ENCODE results near the gene RFLNA.
"Not testable (repeated sequence)": the region's sequence is repeated elsewhere in the genome, so short reads cannot be mapped to it uniquely, and the experiment has no call there.

Gene RFLNA

DNA sequence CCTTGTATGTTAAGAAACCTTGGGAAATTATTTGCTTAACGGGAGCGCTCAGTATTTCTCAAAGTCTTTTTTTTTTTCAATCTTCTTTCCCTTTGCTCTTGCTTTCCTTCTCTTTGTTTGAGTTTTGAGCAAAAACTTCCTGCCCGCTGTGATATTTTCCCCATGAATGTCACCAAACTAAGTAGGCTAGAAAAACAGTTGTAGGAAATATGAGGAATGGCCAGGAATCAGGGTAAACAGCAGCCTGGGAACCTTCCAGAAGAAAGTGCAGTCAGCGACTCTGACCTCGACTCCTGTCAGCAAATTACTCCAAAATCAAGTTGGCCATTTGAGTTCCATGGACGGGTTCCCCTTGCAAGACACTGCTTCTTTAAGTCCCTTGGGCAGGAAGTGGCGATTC is 11.6 kb upstream of the RFLNA start:
- no peak for DNase-seq

DNA sequence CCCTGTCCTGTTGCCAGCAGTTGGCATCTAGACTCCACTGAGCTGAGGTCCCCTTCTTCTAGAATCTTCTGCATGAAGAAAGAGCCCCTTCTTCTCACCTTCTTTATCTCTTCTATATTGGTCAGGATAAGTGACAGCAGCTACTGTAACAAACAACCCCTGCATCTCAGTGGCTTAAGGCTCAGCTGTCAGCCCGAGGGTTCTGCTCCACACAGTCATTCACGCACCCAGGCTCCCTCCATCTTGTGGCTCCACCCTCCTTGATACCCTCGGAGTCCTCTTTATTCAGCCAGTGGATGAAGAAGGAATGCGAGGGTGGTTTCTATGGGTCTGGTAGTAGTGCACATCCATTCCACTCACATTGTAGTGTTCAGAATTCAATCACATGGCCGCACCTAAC is 10.5 kb upstream of the RFLNA start:
- DNase-seq, result no peak

DNA sequence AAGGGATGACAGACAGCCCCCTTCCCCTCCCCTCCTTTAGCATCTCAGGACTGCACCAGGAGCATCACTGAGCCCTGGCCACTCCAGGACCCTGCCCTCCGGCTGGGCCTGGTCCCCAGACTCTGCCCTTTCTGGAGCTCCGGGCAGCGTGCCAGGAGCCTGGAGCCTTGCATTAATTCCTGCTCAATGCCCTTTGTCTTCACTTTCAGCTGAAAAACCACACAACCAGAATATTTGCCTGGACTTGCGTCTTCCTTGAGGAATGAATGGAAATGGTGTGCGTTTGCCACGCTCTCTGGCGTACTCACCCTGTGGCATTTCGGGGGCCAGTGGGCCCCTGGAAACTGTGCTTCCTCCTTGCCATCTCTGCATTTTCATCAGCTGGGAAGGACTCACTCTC is 8.5 kb upstream of the RFLNA start:
- no peak for DNase-seq

DNA sequence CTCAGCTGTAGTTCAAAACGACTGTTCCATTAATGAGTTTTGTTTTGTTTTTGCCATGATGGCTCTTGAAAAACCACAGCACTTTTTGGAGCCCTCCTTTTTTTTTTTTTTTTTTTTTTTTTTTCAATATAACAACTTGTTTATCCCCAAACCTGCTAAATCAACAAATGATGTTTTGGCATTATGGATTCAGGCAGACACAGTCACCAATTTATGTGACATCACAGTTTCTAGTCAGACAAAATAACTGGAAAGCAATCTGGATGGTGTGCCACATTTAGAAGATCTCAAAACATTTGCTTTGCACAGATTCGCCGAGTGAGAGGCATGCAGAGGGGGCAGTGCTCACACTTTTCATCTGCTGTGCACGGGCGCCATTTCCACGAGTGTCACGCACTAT is 7.9 kb upstream of the RFLNA start:
- DNase-seq, result no peak

DNA sequence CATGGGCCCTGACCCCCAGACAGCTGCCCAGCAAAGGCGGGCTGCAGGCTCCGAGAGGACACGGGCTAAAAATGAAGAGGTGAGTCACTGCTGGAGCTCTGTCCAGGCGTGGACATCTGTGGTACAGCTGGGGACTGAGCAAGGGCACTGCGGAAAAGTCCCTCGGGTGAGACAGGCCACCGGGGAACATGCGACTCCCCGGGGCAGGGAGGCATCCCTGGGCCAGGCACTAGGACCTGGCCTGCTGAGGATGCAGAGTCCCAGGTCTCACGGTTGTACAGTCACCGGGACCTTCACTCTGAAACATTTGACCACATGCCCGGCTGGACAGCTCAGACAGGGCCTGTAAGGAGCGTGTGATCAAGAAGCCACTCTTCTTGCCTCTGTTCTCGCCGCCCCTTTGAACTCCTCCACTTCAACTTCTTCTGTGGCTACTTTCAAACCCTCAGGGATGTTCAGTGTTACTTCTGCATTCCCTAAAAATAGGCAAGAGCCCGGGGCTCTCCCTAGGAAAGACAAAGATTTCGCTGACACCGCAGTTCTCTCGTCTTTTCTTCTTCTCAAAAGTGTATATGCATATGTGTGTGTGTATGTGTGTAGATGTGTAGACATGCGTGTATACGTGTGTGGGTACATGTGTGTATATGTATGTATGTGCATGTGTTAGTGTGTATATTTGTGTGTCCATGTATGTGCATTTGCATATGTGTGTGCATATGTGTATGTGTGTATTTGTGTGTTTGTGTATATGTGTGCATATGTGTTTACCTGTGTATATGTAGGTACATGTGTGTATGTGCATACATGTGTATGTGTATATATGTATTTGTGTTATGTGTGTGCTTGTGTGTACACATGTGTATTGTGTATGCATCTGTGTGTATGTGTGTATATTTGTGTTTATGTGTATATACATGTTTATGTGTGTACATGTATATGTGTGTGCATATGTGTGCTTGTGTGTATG is 5.0 kb upstream of the RFLNA start:
- DNase-seq, result no peak

DNA sequence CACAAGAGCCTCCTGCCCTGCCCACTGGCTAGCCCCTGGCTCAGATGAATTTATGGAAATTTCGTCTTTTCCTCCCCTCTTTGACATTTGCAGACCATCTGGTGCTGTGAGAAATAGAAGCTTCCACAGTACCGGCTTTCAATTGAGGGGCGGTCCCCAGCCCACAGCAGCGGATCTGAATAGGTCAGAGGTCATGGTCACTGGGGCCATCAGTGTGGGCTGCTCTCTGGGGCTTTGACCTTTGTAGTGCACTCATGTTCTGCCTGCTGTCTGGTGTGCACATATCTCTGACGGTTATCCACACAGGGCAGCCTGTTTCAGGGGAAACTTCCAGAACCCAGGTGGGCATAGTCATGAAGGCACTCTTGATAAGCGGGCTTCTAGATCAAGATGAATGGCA is 2.5 kb upstream of the RFLNA start:
- DNase-seq, result no peak

DNA sequence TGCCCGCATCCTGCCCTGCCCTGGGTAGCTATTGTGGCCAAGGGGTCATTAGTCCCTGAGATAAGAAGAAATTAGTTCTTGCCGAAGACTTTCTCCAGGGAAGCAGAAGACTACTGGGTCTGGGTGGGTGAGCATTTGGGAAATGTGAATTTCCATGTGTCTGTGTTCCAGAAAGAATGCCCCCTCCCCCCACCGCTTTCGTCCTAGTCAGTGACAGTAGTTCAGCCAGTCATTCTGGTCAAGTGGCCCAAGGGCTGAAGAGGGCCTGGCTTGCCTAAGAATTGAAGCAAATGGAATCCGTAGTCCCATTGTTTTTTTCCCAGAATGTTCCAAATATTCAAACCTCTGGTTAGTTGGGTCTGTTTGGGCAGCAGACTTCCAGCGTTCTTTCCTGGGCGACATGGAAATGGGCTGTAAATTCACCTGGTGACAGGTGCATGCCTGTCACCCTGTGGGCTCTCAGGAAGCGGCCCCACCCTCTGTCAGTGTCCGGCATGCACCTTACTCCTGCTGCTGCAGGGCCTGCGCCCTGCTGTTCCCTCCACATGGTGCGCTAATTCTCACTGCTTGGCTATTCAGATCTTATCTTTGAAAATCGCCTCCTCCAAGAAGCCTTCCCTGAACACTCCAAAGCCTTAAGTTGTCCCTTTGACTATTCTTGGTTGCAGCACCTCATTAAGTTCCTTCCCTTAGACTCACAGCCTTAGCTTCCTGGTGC is 1.4 kb upstream of the RFLNA start:
- no peak for DNase-seq

DNA sequence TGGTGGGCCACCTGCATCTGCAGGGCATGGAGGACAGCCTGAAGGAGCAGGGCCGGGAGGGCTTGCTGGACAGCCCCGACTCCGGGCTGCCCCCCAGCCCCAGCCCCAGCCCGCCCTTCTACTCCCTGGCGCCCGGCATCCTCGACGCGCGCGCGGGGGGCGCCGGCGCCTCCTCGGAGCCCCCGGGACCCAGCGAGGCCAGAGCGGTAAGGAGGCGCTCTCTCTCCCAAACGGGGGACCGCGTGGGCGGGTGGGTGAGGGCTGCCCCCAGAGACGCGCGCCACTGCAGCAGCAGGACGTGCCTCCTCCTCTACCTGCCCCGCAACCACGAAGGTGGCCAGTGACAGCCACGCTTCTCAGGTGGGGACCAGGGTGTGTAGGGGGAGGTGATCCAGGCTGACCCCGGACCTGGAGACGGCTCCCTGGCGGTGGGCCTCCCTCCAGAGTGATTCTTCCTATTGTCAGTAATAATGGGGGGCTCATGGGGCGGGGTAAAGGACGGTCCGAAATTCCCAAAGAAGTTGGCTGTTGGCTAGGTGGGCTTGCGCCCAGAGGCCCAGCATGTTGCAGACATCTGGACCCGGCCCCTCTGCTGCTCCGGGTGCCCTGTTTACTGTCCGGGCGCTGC is 652 bp downstream of the RFLNA start:
- no peak for DNase-seq

DNA sequence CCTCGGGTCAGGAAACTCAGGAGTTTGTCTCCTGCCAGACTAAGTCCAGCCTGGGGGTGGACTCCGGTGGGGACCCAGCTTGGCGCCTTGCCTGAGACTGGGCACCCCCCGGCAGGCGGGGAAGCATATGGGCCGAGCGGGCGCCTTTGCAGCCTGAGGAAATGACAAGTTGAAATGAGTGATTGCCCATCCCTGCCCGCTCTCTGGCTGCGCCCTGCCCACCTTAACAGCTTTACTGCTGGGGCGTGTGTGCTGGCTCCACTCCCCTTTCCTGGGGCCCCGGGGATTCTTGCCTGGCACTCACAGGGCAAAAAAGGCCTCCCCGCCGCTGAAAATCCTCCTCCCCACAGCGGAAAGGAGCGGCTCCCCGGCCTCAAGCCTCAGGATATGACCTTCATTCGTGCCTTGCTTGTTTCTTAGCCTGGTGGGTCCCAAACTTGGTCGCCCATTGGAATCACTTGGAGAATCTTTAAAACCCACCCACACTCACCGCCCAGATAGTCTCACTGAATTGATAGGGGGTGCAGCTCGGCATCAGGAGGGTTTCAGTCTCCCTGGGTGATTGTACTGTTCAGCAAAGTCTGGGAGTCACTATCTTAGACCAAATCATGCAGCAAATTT is 1.5 kb downstream of the RFLNA start:
- no peak for DNase-seq

DNA sequence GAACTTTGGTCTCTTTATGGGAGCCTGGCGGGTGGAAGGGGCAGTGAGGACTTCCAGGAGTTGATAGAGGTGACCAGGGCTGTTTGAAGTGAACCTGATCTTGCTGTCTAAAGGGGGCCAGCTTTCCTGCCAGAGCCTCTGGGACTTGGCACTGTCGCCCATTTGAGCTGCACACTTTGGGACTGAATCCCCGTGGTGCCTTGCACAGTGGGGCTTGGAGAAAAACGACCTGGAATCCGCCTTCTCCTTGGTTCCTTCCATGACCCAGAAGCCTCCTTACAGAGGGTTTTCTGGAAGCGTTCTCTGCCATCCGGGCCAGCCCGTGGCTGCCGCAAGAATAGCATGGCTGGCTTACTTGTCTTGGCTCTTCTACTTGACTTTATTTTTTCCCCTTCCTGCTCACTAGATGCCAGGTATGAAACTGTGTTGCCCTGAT is 2.0 kb downstream of the RFLNA start:
- no peak for DNase-seq

DNA sequence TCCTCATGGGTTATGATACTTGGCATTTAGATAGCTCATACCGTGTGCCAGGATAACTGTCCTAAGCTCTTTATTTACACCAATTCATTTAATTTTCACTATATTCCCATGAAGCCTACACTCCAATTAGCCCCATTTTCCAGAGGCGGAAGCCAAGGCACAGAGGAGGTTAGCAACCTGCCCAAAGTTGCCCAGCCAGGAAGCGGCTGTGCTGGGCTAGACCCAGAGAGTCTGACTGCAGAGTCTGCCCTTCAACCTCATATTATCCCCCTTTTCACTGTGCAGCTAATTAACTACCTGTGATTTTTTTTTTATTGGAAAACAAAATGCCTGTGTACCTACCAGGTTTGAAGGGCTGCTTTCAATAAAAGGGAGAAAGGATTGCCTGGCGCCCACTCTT is 2.5 kb downstream of the RFLNA start:
- DNase-seq, result no peak

DNA sequence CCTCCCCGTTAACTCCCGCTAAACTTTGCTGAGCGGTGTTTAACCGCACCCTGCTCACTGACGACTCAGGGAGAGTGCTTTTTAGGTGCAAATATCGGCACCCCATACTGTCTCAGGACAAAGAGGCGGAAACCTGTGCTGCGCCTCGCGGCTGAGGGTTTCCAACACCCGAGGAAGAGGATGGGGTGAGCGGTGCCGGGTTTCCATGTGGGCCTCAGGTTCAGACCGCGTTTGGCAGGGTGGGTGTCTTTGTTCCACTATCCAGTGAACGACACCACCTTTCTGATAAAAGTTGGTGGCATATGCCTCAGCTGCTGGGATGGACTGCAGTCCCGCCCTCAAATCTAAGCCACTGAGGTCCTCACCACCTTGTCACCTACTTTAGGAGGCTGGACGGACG is 3.0 kb downstream of the RFLNA start:
- no peak for DNase-seq

DNA sequence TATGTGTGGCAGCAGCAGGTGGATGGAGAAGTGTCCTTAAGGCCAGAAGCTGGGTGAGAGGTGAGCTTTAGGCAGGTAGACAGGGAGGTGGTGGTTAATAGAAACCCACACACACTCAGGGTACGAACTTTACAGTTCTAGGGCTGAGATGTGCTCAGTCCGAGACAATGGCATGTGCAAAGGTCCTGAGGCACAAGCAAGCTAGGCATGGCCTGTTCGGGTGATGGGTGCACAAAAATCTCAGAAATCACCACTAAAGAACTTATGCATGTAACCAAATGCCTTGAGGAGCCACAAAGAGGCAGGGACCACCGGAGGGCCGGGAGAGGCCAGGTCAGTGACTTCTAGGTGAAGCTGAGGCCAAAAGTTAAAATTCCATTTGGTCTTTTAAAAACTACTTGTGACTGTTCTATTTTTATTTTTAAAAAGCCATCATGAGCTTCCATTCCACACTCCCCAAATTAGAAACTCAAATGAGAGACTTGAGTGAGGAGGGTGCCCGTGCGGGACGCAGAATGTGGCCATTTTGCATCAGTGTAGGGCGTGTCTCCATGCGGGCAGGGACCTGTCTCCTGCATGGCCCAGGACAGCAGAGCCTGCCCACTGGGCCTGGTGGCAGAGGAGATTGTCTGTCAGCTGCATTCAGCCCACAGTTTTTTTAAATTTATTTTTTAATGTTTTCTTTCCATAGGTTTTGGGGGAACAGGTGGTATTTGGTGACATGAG is 4.0 kb downstream of the RFLNA start:
- no peak for DNase-seq

DNA sequence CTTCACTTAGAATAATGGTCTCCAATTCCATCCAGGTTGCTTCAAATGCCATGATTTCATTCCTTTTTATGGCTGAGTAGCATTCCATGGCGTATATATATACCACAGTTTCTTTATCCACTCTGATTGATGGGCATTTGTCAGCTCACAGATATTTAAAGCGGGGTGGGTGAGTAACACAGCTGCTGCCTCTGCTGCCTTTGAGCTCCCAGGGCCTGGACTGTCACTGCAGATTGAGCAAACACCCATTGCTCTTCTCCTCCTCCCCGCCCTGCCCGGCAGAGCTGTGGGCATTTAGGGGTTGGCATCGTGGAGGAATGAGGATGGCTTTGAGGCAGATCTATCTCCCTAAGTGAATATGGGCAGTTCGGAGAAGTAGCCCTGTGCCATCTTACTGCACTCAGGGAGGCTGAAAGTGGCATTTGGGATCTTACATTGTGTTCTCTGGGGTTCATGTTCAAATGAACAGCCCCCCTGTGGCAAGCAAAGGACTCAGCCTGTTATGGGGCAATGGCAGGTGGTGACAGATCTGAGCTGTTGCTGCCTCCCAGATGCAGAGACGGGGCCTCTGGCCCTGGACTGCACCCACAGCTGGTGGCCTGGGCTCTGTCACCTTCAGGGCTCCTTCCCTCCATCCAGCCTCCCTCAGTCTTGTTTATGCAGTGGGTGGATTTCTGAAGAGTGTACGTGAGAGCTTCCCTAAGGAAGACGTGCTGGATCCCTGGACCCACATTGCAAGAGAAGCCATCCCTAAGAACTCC is 4.9 kb downstream of the RFLNA start:
- DNase-seq, result no peak

DNA sequence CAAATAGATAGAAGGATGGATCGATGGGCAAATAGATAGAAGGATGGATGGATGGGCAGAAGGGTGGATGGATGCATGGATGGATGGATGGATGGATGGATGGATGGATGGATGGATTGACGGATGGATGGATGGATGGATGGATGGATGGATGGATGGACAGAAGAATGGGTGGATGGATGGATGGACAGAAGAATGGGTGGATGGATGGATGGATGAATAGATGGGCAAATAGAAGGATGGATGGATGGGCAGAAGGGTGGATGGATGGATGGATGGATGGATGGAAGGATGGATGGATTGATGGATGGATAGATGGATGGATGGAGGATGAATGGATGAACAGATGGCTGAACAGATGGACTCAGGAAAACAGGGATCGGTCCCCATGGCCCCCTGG is 5.8 kb downstream of the RFLNA start:
- not testable (repeated sequence) for DNase-seq

DNA sequence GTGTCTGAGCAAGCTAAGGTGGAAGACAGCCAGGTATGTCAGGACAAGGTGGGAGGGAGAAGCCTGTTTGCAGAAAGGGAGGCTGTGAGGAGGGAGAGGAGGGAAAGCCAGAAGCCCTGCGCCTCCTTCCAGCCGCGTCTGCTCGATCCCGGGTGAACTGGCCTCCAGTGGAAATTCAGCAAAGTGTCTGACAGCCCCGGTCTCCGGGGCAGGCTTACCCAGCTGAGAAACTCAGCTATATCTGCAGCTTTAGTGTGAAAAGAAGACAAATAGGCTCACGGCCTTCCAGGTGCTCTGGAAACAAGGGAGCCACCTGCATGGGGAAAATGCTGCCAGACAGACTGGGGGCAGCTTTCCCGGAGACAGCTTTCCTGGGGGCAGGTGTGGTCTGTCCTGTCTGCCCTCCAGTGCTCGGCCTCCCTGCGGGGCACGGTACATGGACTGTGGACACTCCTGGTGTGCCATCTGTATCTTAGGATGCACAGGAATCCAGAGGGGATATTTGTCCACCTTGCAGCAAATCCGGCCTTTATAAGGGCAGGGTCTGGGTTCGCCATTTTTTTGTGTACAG is 6.3 kb downstream of the RFLNA start:
- no peak for DNase-seq

DNA sequence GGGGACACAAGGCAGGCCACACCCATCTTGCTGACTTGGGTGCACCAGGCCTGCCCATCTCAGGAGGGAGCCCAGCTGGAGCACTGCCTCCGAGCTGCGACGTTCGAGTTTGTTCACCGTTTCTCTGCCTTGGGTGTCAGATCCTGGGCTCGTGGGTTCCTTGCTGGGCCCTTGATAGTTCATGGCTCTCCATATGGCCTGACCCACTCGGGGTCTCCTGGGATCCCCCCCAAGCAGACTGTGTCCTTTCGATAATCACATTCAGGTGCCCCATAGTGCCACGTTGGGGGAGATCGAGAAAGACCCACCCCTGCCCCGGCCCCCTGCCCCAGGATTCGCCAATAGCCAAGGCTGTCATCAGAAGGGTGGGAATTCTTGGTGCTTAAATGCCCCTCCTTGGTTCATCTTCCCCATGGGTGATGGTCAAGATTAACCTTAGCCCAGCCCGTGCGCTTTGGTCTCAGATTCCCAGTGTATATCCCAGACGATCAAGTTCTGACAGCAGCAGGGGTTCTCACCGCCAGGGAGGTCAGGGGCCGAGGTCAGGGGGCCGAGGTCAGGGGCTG is 7.4 kb downstream of the RFLNA start:
- no peak for DNase-seq

DNA sequence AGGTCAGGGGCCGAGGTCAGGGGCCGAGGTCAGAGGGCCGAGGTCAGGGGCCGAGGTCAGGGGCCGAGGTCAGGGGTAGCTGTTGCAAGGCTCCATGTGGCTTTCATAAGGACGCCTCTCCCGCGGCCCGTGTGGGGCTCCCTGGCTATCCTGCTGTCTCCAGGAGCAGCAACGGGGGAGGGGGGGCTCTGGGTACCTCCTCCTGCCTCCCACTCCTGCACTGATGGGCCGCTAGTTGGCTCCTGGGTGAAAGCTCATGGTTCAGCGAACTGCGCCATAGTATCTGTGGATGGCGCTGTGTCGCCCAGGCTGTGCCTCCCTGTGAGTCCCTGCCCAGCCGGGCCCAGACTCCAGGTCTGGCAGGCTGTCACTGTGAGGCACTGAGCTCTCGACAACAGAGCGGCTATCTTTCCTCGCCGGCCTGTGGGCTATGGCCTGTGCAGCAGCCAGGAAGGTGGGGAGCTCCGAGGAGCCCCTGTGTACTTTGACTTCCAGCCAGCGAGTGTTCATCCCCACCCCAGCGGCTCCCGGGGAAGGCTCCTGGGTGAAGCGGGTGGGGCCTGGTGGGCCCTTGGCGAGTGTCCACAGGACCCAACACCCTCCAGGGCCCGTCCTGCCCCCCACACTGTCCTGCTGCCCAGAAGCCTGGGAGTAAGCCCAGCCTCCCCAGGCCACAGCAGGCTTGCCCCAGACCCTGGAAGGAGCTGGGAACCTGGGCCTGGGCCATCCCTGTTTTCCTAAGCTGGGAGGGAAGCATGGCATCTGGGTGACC is 8.1 kb downstream of the RFLNA start:
- DNase-seq, result no peak

DNA sequence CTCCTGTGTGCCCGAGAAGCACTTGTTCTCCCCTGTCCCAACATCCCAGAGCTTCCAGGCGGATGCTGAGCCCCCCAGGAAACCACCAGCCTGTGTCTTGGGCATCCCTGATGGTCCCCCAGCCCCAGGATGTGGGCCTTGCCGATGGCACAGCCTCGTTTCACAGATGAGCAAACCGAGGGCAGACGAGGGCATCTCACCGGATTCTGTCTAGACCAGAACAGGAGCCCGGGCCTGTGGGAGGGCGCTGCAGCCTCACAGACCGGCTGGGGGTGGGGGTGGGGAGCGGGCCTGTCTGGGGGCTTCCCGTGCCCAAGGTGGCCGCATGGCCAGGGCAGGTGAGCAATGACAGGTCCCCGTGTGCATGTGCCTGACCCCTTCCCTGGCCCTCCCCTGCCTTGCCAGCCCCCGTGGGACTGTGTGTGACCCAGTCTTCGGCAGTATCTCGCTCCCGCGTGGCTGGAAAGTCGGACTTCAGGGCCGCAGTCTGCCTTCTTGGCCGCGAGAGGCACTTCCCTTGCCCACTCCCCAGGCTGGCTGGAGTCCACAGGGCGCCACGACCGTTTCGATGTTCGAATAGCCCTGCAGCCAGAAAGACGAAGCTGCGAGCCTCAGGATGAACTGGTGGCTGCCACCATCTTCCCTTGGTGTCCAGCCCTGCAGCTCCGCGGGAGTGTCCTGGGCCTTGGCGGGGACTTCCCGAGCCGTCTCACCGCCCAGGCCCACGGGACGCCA is 8.9 kb downstream of the RFLNA start:
- no peak for DNase-seq

Measured in kidney glomerular epithelial cell (primary cell).